SK-N-SH treated with all-trans-retinoic acid at 6 μM for 48 hours (cell line): ENCODE measurements around the gene SLC6A18.

Experiments
- ATAC-seq: fragments of 200-7000 bp; cut with Tn5 transposase; 3 replicates; pipeline ENCODE4 v1.9.1; 2020; ENCODE audit warnings: mild to moderate bottlenecking, moderate library complexity
- ARNTL ChIP-seq: fragments of 450-650 bp; formaldehyde crosslinking; IDR thresholded peaks from 2 replicates; pipeline ENCODE4 v1.5.0; 2020; ENCODE audit warnings: low read depth, mild to moderate bottlenecking, moderate library complexity, borderline replicate concordance
- CREB5 ChIP-seq: fragments of 250-450 bp; sonication (Bioruptor Pico); IDR thresholded peaks from 2 replicates; pipeline ENCODE4 v1.5.1; 2020; ENCODE audit warnings: low read depth, mild to moderate bottlenecking, moderate library complexity
- CSDC2 ChIP-seq: fragments of 250-450 bp; sonication (Bioruptor Pico); IDR thresholded peaks from 2 replicates; pipeline ENCODE4 v1.5.0; 2020; ENCODE audit warnings: mild to moderate bottlenecking, moderate library complexity
- CSRNP3 ChIP-seq: fragments of 250-450 bp; sonication (Bioruptor Pico); IDR thresholded peaks from 2 replicates; pipeline ENCODE4 v1.5.1; 2021; ENCODE audit warnings: mild to moderate bottlenecking, moderate library complexity
- ESRRG ChIP-seq: fragments of 250-450 bp; sonication (Bioruptor Pico); IDR thresholded peaks from 2 replicates; pipeline ENCODE4 v1.6.1; 2021; ENCODE audit warnings: mild to moderate bottlenecking
- OSR1 ChIP-seq: fragments of 250-450 bp; sonication (Bioruptor Pico); IDR thresholded peaks from 2 replicates; pipeline ENCODE4 v1.8.0; 2022; ENCODE audit warnings: moderate library complexity, mild to moderate bottlenecking, inconsistent platforms
- POU6F1 ChIP-seq: fragments of 250-450 bp; sonication (Bioruptor Pico); IDR thresholded peaks from 2 replicates; pipeline ENCODE4 v1.8.0; 2021; ENCODE audit warnings: low read depth, mild to moderate bottlenecking, moderate library complexity, borderline replicate concordance
- PPARA ChIP-seq: fragments of 250-450 bp; sonication (Bioruptor Pico); IDR thresholded peaks from 2 replicates; pipeline ENCODE4 v1.5.0; 2020; ENCODE audit warnings: mild to moderate bottlenecking, borderline replicate concordance
- SNAI2 ChIP-seq: fragments of 250-450 bp; sonication (Bioruptor Pico); IDR thresholded peaks from 2 replicates; pipeline ENCODE4 v1.5.0; 2020; ENCODE audit warnings: mild to moderate bottlenecking, moderate library complexity
- TCF4 ChIP-seq: fragments of 250-450 bp; sonication (Bioruptor Pico); IDR thresholded peaks from 2 replicates; pipeline ENCODE4 v1.8.0; 2021; ENCODE audit warnings: mild to moderate bottlenecking, moderate library complexity, borderline replicate concordance
- TSHZ2 ChIP-seq: fragments of 250-450 bp; sonication (Bioruptor Pico); IDR thresholded peaks from 2 replicates; pipeline ENCODE4 v1.5.0; 2020; ENCODE audit warnings: mild to moderate bottlenecking, moderate library complexity
- ZC3H10 ChIP-seq: fragments of 250-450 bp; sonication (Bioruptor Pico); IDR thresholded peaks from 2 replicates; pipeline ENCODE4 v1.5.1; 2021; ENCODE audit warnings: mild to moderate bottlenecking, moderate library complexity
- ZFP3 ChIP-seq: fragments of 250-450 bp; sonication (Bioruptor Pico); IDR thresholded peaks from 2 replicates; pipeline ENCODE4 v1.5.0; 2020; ENCODE audit warnings: mild to moderate bottlenecking, moderate library complexity
- ZFP30 ChIP-seq: fragments of 450-650 bp; formaldehyde crosslinking; IDR thresholded peaks from 2 replicates; pipeline ENCODE4 v1.5.0; 2022; ENCODE audit warnings: mild to moderate bottlenecking, moderate library complexity
- ZNF565 ChIP-seq: fragments of 450-650 bp; formaldehyde crosslinking; conservative IDR thresholded peaks from 2 replicates; pipeline ENCODE4 v1.5.0; 2020; ENCODE audit warnings: low read depth, mild to moderate bottlenecking, moderate library complexity
- ZNF70 ChIP-seq: fragments of 450-650 bp; formaldehyde crosslinking; IDR thresholded peaks from 2 replicates; pipeline ENCODE4 v1.5.0; 2020; ENCODE audit warnings: mild to moderate bottlenecking, moderate library complexity
- ZNF8 ChIP-seq: fragments of 450-650 bp; formaldehyde crosslinking; IDR thresholded peaks from 2 replicates; pipeline ENCODE4 v1.5.0; 2020; ENCODE audit warnings: mild to moderate bottlenecking, moderate library complexity

Gene SLC6A18

GRCh38 chr5:1278216-1278615, 53.0 kb downstream of the SLC6A18 start (continued):
- TF ChIP-seq CSRNP3 (CRISPR knock-in tag), result no peak
- TF ChIP-seq SNAI2 (CRISPR knock-in tag), result no peak
- no peak for TF ChIP-seq ZFP30 (CRISPR knock-in tag)
- no peak for TF ChIP-seq POU6F1 (CRISPR knock-in tag)
- TF ChIP-seq PPARA (CRISPR knock-in tag), result no peak

- no peak for ATAC-seq
- TF ChIP-seq SNAI2 (CRISPR knock-in tag) (no peak), CSDC2 (CRISPR knock-in tag) (no peak), OSR1 (CRISPR knock-in tag) (no peak), TCF4 (CRISPR knock-in tag) (no peak), ZFP3 (CRISPR knock-in tag) (no peak), TSHZ2 (no peak)
These were observed 53.7 kb downstream of the SLC6A18 start for GRCh38 chr5:1278656-1279442.

GRCh38 chr5:1279443-1280151, 54.4 kb downstream of the SLC6A18 start:
- no peak for TF ChIP-seq ZC3H10 (CRISPR knock-in tag)
- TF ChIP-seq OSR1 (CRISPR knock-in tag), result no peak
- TF ChIP-seq CSRNP3 (CRISPR knock-in tag), result no peak
- no peak for TF ChIP-seq ARNTL
- no peak for TF ChIP-seq SNAI2 (CRISPR knock-in tag)
- ATAC-seq, result no peak; the same call in 2 of the 3 replicates

GRCh38 chr5:1280177-1281037, 55.2 kb downstream of the SLC6A18 start:
- no peak for ATAC-seq
- no peak for TF ChIP-seq ZNF70
- TF ChIP-seq ZNF565 (CRISPR knock-in tag), result no peak
- no peak for TF ChIP-seq ARNTL
- TF ChIP-seq SNAI2 (CRISPR knock-in tag), result no peak
- no peak for TF ChIP-seq CREB5 (CRISPR knock-in tag)
- no peak for TF ChIP-seq POU6F1 (CRISPR knock-in tag)
- TF ChIP-seq ESRRG, result no peak
- no peak for TF ChIP-seq TCF4 (CRISPR knock-in tag)
- TF ChIP-seq ZNF8 (CRISPR knock-in tag), result no peak
- TF ChIP-seq, all 23 proteins: peak for 0
